Activated T-helper 1 cell treated with anti-CD3 and anti-CD28 coated beads, Interleukin-12 subunit alpha, Interleukin-12 subunit beta, Interleukin-2, Interleukin-4 antibody, amounts not matched to agents 30 ng/mL and 10 ng/mL and 1 ng/mL, durations not matched to agents 14 hours and 24 hours and 36 hours (primary cell): ENCODE measurements around the gene FBXO27. TPM values are rescaled to one million over a fixed set of nuclear protein-coding genes. Genes with fewer than 3 reads are reported as not detected.

Source experiments
- DNase-seq: peaks from one replicate; pipeline ENCODE4 v3.0.0; 2021; ENCODE audit warnings: low spot score
- H3K27ac Mint-ChIP-seq: one replicate; pipeline ENCODE4 v1.8.0; 2021; ENCODE audit warnings: mild to moderate bottlenecking, mixed read lengths
- H3K27me3 Mint-ChIP-seq: one replicate; pipeline ENCODE4 v1.8.0; 2022; ENCODE audit warnings: mild to moderate bottlenecking, moderate library complexity, mixed read lengths; ENCODE audit not compliant: insufficient read depth
- H3K36me3 Mint-ChIP-seq: one replicate; pipeline ENCODE4 v1.8.0; 2021; ENCODE audit warnings: low read depth, mixed read lengths
- H3K4me1 Mint-ChIP-seq: one replicate; pipeline ENCODE4 v1.8.0; 2021; ENCODE audit warnings: low read depth, mixed read lengths
- H3K4me3 Mint-ChIP-seq: one replicate; pipeline ENCODE4 v1.8.0; 2021; ENCODE audit warnings: mild to moderate bottlenecking, moderate library complexity, mixed read lengths
- H3K9me3 Mint-ChIP-seq: one replicate; pipeline ENCODE4 v1.8.0; 2021; ENCODE audit warnings: mixed read lengths
- intact Hi-C: fragments of 100-400 bp; cut with micrococcal nuclease; formaldehyde crosslinking; loops from one replicate; pipeline ENCODE4 v1.15.1; 2024
- total RNA-seq: library from RNA; stranded (reverse); gene quantifications from 2 replicates; pipeline ENCODE4 v1.2.3, GENCODE V29; 2022

FBXO27 gene
- total RNA-seq, 1 donor from 2014 or later = 0.54 TPM

- no peaks in the 10 kb centered on the region for H3K27me3 Mint-ChIP-seq
- H3K4me3 Mint-ChIP-seq = no peak overlapping the region
- H3K36me3 Mint-ChIP-seq = no peaks in the 10 kb centered on the region
- no peak for DNase-seq
- no peaks in the 10 kb centered on the region for H3K9me3 Mint-ChIP-seq
- intact Hi-C loops = no loop called here
- no peak overlapping the region for H3K27ac Mint-ChIP-seq
- peaks cover 5% of the 10 kb centered on the region for H3K4me1 Mint-ChIP-seq
Measured at GRCh38 chr19:39057615-39058014, 25.3 kb upstream of the FBXO27 start.

GRCh38 chr19:39054091-39054470, 21.7 kb upstream of the FBXO27 start:
- Mint-ChIP-seq H3K4me3 (no peak overlapping the region), H3K27ac (no peak overlapping the region), H3K27me3 (peaks cover 3% of the 10 kb centered on the region), H3K4me1 (no peaks in the 10 kb centered on the region), H3K36me3 (no peaks in the 10 kb centered on the region), H3K9me3 (no peaks in the 10 kb centered on the region)
- intact Hi-C loops = no loop called here
- no peak for DNase-seq

GRCh38 chr19:39053276-39054090, 21.1 kb upstream of the FBXO27 start:
- no peaks in the 10 kb centered on the region for H3K9me3 Mint-ChIP-seq
- DNase-seq = no peak
- H3K27ac Mint-ChIP-seq = no peak overlapping the region
- H3K36me3 Mint-ChIP-seq = no peaks in the 10 kb centered on the region
- H3K27me3 Mint-ChIP-seq = peaks cover 3% of the 10 kb centered on the region
- H3K4me3 Mint-ChIP-seq = no peak overlapping the region
- intact Hi-C loops = no loop called here
- H3K4me1 Mint-ChIP-seq = no peaks in the 10 kb centered on the region

DNA sequence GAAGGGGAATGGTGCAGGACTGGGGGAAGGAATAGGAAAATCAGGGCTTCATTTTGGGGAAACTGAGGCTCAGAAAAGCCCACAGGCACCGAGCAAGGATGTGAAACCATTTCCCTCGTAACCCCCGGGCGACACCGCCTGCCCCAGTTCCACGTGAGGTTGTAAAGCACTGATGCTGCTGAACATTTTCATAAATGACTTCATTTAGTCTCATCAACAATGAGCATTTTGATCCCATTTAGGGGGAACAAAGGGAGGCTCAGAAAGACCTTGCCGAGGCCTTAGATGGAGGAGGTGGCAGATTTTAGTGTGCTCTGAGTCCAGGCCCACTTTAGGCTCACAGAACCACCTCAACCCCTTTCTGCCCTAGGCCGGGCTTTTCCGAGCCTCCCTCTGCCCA, 20.5 kb upstream of the FBXO27 start:
- H3K27ac Mint-ChIP-seq = no peak overlapping the region
- intact Hi-C loops = loop anchor here (1.0 kb wide), 1 partner anchor 91 kb away; no protein-coding TSS in a partner anchor
- no peaks in the 10 kb centered on the region for H3K36me3 Mint-ChIP-seq
- H3K4me1 Mint-ChIP-seq = no peaks in the 10 kb centered on the region
- H3K27me3 Mint-ChIP-seq = peaks cover 3% of the 10 kb centered on the region
- no peak for DNase-seq
- no peaks in the 10 kb centered on the region for H3K9me3 Mint-ChIP-seq
- no peak overlapping the region for H3K4me3 Mint-ChIP-seq

GRCh38 chr19:39052243-39052746, 19.9 kb upstream of the FBXO27 start:
- Mint-ChIP-seq H3K27ac (no peak overlapping the region), H3K4me3 (no peak overlapping the region), H3K9me3 (no peaks in the 10 kb centered on the region), H3K27me3 (peaks cover 5% of the 10 kb centered on the region), H3K36me3 (no peaks in the 10 kb centered on the region), H3K4me1 (no peaks in the 10 kb centered on the region)
- peak; percentile 34 for DNase-seq
- intact Hi-C loops = loop anchor here (1.0 kb wide), 1 partner anchor 90 kb away; no protein-coding TSS in a partner anchor

DNA sequence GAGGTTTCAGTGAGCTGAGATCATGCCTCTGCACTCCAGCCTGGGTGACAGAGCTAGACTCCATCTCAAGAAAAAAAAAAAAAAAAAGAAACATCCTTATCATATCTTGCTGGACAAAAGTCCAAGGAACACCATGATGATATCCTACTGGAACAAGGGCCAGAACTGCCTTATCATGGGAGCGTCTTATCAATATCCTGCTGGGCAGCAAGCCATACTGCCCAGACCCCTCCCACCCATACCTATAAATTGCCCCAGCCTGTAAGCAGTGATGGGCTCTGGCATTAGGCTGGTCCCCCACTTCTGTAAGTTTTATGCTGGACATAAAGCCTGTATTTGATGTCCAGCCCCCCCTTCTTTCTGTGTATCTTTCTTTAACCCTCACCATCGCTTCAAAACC, 14.7 kb upstream of the FBXO27 start:
- H3K27me3 Mint-ChIP-seq = peaks cover 6% of the 10 kb centered on the region

DNA sequence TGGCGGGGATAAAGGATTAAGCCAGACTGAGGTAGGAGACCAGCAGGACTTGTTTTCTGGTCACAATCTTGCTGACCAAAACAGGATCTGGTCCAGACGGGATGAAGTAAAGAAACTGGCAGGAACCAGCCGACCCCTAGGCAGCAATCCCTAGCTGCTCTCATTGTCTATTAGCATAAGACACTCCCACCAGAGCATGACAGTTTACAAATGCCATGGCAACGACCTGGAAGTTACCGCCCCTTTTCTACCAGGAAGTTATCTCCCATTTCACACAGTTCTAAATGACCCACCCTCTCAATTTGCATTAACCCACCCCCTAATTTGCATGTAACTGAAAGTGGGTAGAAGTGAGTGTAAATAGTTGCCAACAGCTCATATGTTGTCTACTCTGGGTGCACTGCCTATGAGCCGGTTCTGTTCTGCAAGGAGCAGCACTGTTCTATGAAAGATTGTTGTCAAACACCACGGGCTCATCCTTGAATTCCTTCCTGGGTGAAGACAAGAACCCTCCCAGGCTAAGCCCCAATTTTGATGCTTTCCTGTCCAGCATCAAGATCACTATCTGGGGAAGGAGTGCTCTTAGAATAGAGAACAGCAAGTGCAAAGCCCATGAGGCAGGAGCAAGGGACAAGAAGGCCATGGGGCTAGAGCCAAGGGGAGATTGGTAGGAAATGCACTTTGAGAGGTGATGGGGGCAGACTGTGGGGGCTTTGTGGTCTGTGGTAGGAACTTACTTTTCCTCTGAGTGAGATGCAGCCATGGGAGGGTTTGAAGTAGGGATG, 13.9 kb upstream of the FBXO27 start:
- H3K4me3 Mint-ChIP-seq = no peak overlapping the region
- no peak overlapping the region for H3K27ac Mint-ChIP-seq
- no peaks in the 10 kb centered on the region for H3K36me3 Mint-ChIP-seq
- H3K9me3 Mint-ChIP-seq = no peaks in the 10 kb centered on the region
- H3K4me1 Mint-ChIP-seq = no peaks in the 10 kb centered on the region
- intact Hi-C loops = no loop called here
- peaks cover 6% of the 10 kb centered on the region for H3K27me3 Mint-ChIP-seq
- no peak for DNase-seq

More for the DNA sequence above, 14.7 kb upstream of the FBXO27 start:
- no peak for DNase-seq
- H3K27ac Mint-ChIP-seq = no peak overlapping the region
- H3K36me3 Mint-ChIP-seq = no peaks in the 10 kb centered on the region
- intact Hi-C loops = no loop called here
- no peak overlapping the region for H3K4me3 Mint-ChIP-seq
- H3K4me1 Mint-ChIP-seq = no peaks in the 10 kb centered on the region
- H3K9me3 Mint-ChIP-seq = no peaks in the 10 kb centered on the region

DNA sequence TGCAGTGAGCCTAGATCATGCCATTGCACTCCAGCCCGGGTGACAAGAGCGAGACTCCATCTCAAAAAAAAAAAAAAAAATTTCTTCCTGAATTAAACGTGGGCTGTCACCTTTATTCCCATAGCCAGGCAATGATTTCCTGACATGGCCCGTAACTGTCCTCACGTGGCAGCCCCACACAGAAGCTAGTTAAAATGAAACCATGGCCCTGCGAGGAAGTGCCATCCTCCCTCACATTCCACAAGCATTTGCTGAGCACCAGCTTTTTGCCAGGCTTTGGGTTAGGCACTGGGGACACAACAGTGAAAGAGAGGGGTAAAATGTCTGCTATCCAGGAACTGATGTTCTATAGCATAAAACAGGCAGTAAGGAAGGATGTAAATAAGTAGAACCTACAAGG, 13.2 kb upstream of the FBXO27 start:
- no peaks in the 10 kb centered on the region for H3K4me1 Mint-ChIP-seq

DNA sequence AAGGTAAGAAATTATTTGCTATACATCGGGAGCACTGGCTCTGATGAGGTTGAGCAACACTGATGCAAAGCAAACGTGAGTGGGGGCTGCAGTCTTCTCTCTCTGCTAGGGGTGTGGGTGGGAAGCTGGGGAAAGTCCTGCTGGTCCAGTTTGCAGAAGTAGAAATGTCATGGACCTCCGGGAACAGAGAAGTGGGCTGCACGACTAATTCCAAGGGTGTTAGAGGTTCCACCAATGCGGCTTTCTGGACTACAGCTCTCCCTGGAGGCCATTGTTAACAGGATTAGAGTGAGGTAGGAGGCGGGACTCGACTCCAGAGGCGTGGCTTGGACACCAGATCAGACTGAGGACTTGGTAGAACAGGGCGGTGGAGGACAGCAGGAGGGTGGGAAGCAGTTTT, 5.7 kb upstream of the FBXO27 start:
- peaks cover 19% of the 10 kb centered on the region for H3K27me3 Mint-ChIP-seq
- H3K4me3 Mint-ChIP-seq = no peak overlapping the region
- no peak overlapping the region for H3K27ac Mint-ChIP-seq
- no peaks in the 10 kb centered on the region for H3K4me1 Mint-ChIP-seq
- no peaks in the 10 kb centered on the region for H3K9me3 Mint-ChIP-seq
- intact Hi-C loops = no loop called here
- H3K36me3 Mint-ChIP-seq = no peaks in the 10 kb centered on the region
- no peak for DNase-seq

More for the DNA sequence above, 13.2 kb upstream of the FBXO27 start:
- no peaks in the 10 kb centered on the region for H3K9me3 Mint-ChIP-seq
- H3K4me3 Mint-ChIP-seq = no peak overlapping the region
- DNase-seq = no peak
- peaks cover 6% of the 10 kb centered on the region for H3K27me3 Mint-ChIP-seq
- no peaks in the 10 kb centered on the region for H3K36me3 Mint-ChIP-seq
- intact Hi-C loops = no loop called here
- no peak overlapping the region for H3K27ac Mint-ChIP-seq

GRCh38 chr19:39037194-39037593, 4.8 kb upstream of the FBXO27 start:
- Mint-ChIP-seq H3K4me3 (no peak overlapping the region), H3K4me1 (no peaks in the 10 kb centered on the region), H3K27ac (no peak overlapping the region), H3K36me3 (no peaks in the 10 kb centered on the region), H3K9me3 (no peaks in the 10 kb centered on the region), H3K27me3 (peaks cover 25% of the 10 kb centered on the region)
- intact Hi-C loops = no loop called here
- no peak for DNase-seq

DNA sequence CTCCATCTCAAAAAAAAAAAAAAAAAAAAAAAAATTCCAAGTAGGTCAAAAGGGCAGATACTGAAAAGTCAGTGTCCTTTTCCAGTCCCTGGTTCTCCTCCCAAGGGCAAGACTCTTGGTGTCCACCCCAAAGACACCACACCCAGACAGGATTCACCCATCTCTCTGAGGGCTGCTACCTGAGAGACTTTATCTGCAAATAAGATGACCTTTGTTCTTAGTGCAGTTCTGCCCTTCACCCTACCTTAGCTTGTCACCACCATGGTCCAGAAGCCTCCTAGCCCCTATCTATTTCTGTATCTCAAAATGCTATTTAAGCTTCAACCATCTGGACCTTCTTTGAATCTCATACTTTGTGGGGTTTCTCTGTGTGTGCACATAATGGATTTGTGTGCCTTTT, 4.2 kb upstream of the FBXO27 start:
- Mint-ChIP-seq H3K9me3 (no peaks in the 10 kb centered on the region), H3K27ac (no peak overlapping the region), H3K27me3 (peaks cover 25% of the 10 kb centered on the region), H3K4me3 (no peak overlapping the region), H3K4me1 (no peaks in the 10 kb centered on the region), H3K36me3 (no peaks in the 10 kb centered on the region)
- intact Hi-C loops = no loop called here
- no peak for DNase-seq

- intact Hi-C loops = no loop called here
- peak; percentile 57 for DNase-seq
- H3K27ac Mint-ChIP-seq = no peak overlapping the region
- peak overlapping the region; percentile 47 for H3K4me3 Mint-ChIP-seq
- H3K4me1 Mint-ChIP-seq = no peaks in the 10 kb centered on the region
- H3K36me3 Mint-ChIP-seq = peaks cover 2% of the 10 kb centered on the region
- H3K9me3 Mint-ChIP-seq = peaks cover 3% of the 10 kb centered on the region
- H3K27me3 Mint-ChIP-seq = peaks cover 31% of the 10 kb centered on the region
Measured at GRCh38 chr19:39031368-39032062, 834 bp downstream of the FBXO27 start.
